NCI-H2081 (cell line): ENCODE results near the gene CTU1.

ENCODE experiments used
- DNase-seq, 2 experiments: peaks; one replicate each; lab custom pipeline; 2025; lab: John Stamatoyannopoulos, UW

CTU1 gene

GRCh38 chr19:51131780-51132680 is 23.8 kb upstream of the CTU1 start:
- no peak for DNase-seq

GRCh38 chr19:51129716-51130115 is 21.5 kb upstream of the CTU1 start:
- no peak for DNase-seq

- no peak for DNase-seq
Measured at GRCh38 chr19:51128227-51128626, 20.0 kb upstream of the CTU1 start.

- DNase-seq = no peak
Measured at GRCh38 chr19:51127755-51128154, 19.5 kb upstream of the CTU1 start.

GRCh38 chr19:51127032-51127431 is 18.8 kb upstream of the CTU1 start:
- no peak for DNase-seq

- DNase-seq = no peak
Measured at GRCh38 chr19:51125421-51126075, 17.3 kb upstream of the CTU1 start.

- DNase-seq = no peak
Measured at GRCh38 chr19:51124729-51125128, 16.5 kb upstream of the CTU1 start, which contains the start of gene SIGLEC9. Gene SIGLEC9 (plus strand): TSS chr19:51124906. CDS start chr19:51124975, 69 bp downstream.

GRCh38 chr19:51124216-51124615 is 16.0 kb upstream of the CTU1 start:
- DNase-seq = no peak

GRCh38 chr19:51123802-51124201 is 15.6 kb upstream of the CTU1 start:
- DNase-seq = no peak

- DNase-seq = no peak
Measured at GRCh38 chr19:51123381-51123800, 15.2 kb upstream of the CTU1 start.

GRCh38 chr19:51122112-51122981 is 14.1 kb upstream of the CTU1 start:
- DNase-seq = no peak

- DNase-seq = no peak
Measured at GRCh38 chr19:51121257-51121656, 13.0 kb upstream of the CTU1 start.

GRCh38 chr19:51120160-51120559 is 12.0 kb upstream of the CTU1 start:
- no peak for DNase-seq

GRCh38 chr19:51119611-51120010 is 11.4 kb upstream of the CTU1 start:
- no peak for DNase-seq

GRCh38 chr19:51119101-51119500 is 10.9 kb upstream of the CTU1 start:
- no peak for DNase-seq

- no peak for DNase-seq
Measured at GRCh38 chr19:51116736-51117286, 8.6 kb upstream of the CTU1 start.

- no peak for DNase-seq
Measured at GRCh38 chr19:51114087-51114729, 6.0 kb upstream of the CTU1 start.

GRCh38 chr19:51111606-51112005 is 3.4 kb upstream of the CTU1 start:
- no peak for DNase-seq

GRCh38 chr19:51110666-51110971 is 2.4 kb upstream of the CTU1 start:
- no peak for DNase-seq

GRCh38 chr19:51108805-51109146 is 567 bp upstream of the CTU1 start:
- DNase-seq = no peak

- no peak for DNase-seq
Measured at GRCh38 chr19:51107406-51108065, 673 bp downstream of the CTU1 start.
